HTERT RPE-1 (cell line): ENCODE results near the gene SND1.

Experiments used
- in situ Hi-C: fragments of 300-500 bp; cut with MboI; formaldehyde crosslinking; loops from 4 replicates; pipeline ENCODE4 v1.14.3; 2020; ENCODE audit warnings: low sequenced_read_pairs

The SND1 gene

DNA sequence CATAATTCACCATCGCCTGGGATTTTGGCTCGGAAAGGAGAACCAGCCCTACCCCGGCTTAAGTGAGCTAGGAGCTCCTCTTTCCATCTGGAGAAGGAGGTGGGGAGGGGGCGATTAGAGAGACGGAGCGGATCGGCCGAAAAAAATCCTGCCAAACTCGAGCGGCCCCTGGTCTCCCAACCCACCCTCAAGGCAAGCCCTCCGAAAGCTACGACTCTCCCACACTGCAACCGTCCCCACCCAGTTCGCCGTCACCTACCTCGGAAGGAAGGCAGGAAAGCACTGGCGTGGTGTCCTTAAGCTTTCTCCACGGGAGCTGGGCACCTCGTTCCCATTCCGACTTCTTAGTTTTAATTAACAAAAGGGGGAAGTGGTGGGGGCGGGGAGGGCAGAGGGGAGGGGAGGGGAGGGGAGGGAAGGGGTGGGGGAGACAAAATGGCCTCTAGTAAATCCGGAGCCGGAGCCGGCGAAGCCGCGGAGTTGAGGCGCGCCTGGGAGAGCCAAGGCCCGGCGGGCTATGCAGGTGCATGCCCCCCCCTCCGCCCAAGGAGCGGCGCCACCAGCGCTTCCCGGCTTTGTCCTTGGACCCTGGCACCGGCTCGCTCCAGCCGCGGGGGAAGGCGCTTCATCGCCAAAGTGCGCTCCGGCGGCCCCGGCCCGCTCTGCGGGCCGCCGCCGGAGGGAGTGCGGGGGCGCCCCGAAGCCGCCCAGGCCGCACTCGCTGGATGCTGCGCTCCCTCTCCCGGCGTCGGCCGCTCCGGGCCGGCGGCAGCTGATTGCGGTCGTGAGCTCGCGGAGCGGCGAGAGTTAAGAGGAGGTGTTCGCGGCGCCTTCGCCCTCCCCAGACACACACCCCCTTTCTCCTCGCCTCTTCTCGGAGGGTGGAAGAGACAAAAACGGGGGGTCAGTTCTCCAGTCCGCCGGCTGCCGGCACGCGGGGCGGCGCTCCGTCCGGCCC lies 378.9 kb downstream of the SND1 start, which contains the start of gene LRRC4:
LRRC4 (minus strand) TSS at position 784 of the 958 bp plus-strand sequence. CDS start 797 bp downstream, outside the sequence.
- in situ Hi-C loops: no loop called here

DNA sequence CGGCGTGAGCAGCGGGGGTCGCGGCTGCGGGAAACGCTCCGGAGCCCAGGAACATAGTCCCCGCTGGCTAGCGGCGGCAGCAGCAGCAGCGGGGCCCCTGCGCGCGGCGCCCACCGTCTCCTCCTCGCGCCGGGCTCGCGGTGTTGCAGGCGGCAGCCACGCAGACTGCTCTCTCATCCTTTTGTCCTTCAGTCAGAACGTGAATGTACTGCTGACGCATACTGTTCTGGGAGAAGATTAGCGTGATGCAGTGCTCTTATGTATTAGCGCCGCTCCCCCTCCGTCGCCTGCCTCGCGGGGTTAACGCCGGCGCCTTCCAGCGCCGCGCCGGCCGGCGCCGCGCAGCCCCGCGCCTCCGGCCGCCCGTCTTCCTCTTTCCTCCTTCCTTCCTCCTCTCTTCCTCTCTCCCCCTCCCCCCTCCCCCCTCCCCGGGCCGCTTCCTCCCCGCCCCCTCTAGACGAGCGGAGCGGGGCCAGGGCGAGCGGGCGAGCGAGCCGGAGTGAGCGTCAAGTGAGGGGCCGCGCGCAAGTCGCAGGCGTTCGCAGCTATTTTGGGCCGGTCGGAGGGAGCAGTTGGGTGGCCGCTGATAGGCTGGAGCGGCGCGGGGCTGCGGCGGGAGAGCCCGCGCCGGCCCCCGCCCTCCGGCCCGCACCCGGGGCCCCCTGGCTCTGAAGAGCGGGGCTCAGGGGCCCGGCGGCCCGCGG lies 380.1 kb downstream of the SND1 start:
- in situ Hi-C loops: no loop called here

DNA sequence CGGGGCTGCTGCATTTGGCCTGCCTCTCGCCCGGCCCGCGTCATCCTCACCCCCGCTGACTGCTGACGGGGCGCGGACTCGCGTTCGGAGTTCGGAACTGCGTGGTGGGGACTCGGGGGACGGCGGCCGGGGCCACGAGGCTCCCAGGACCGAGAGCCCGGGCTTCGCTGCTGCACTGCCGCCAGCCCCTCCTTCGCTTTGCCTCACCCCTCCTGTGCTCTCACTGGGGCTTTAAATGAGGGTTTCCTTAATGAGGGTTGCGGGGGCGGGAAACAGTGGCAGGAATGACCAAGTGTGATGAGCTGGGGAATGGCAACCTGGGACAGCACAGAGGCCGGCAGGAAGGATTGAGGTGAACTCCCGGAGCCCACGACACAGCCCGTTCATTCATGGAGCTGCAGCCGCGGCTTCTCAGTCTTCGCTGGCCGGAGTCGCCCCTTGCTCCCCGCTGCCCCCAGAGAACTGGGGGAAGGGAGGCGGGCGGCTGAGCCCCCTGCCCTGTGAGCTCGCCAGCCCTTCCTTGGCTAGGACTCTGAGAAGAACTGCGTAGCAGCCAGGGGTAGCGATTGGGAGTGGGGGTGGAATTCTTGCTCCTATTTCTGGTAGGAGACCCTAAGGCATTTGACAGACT lies 380.7 kb downstream of the SND1 start:
- in situ Hi-C loops: no loop called here

DNA sequence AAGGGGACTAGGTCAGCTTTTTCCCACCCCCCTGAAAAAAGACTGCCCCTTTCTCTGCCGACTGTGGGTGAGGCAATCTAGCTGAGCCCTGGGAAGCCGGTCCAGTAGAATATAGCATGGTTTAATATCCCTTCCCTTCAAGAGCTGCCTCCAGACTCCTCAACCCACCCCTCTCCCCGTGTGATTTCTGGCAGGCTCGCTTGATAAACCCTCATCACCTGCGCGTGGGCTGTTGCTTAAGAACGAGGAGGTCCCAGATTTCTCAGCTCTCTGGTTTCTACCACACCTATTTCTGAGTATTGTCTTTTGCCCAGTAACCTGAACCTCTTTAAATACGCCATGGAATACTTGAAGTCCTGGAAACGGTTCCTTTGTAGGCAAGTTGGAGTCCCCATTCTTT lies 381.3 kb downstream of the SND1 start:
- in situ Hi-C loops: no loop called here

DNA sequence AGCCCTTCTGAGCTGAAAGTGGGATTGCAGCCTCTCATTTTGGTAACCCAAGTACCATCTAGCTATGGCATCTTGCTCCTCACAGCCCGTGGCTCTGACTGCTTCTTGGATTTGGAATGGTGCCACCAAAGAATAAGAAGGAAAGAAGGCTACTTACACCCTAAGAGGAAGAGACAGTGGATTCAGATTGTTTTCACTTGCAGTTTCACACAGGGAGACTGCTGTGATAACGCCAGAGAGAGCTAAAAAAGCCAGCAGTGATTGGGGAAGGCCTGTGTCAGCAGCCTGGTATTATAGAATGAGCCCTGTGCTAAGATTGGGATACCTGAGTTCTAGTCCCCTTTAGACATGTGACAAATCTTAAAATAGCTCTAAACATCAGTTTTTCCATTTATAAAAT lies 382.8 kb downstream of the SND1 start:
- in situ Hi-C loops: no loop called here

DNA sequence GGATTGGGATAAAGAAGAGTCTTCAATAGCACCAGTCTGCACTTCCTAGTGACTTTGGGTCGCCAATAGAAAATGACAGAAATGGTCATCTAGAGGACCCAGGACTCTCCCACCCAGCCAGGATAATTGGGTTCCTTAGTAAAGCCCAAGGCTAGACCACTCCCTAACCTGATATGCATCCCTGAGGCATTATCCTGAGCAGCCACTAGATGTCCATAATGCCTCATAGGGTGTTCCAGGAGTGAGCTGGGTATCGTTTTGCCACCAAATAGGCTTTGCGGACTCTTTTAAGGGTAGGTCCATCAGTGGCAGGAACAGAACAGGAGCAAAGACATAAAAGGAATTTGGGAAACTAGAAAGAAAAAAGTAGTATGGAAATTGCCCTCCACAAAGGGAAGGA lies 383.7 kb downstream of the SND1 start:
- in situ Hi-C loops: no loop called here

DNA sequence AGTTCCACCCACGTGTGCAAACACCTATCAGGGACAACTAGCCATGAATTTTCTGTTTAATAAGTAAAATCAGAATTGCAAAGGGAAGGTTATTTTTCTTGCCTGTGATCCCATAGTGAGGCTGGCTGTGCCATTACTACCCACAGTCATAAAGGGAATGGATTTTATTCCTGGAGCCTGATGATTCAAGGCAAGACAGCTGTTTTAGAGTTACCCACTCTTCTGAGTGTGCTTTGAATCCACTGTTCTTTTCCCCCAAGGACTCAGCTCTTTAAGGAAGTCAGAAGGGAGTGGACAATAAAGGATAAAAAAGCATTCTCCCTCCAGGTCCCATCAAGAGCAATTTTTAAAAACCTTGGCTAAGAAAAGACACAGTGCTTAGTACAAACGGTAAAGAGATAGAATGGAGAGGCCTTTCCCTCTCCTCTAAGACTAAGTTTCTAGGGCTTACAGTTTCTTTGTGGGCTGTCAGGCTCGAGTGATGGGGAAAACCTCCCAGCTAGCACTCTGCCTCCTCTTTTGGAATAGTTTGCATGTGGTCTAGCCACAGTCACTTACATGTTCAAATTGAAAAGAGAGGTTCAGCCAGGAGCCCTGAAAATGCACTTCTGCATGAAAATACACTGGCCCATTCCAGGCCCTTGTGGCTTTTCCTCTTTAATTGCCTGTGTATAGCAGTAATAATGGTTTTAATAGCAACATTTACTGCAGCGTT lies 384.4 kb downstream of the SND1 start:
- in situ Hi-C loops: no loop called here

DNA sequence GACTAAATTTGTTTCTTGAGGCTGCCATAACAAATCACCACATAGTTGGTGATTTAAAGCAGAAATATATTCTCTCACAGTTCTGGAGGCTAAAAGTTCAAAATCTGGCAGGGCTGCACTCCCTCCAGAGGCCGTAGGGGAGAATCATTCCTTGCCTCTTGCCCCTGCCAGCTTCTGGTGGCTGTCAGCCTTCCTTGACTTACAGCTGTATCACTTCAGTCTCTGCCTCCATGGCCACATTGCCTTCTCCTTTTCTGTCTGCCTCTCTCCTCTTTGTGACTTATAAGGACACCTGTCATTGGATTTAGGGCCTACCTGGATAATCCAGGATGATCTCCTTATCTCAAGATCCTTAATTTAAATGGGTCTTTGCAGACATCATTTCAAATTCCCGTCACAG lies 385.1 kb downstream of the SND1 start:
- in situ Hi-C loops: no loop called here

GRCh38 chr7:128037880-128038619 lies 386.1 kb downstream of the SND1 start:
- in situ Hi-C loops: no loop called here

DNA sequence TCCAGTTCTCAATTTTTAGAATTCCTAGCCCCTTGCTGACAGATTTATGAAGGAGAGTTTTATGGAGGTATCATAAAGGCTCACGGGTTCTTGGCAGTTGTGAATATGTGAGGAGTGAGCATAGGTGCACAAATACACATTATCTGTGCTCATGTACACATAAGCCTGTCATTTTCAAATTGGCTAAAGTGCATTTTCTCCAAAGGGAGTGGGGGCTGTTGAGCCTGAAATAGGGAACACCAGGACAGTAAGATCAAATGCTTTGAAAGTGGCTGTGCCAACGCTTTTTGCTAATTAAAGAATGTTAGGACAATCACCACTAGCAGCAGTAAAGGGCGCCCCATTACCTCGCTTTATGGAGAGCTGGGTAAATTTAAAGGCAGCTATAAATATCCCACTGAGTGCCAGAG lies 387.6 kb downstream of the SND1 start:
- in situ Hi-C loops: no loop called here

DNA sequence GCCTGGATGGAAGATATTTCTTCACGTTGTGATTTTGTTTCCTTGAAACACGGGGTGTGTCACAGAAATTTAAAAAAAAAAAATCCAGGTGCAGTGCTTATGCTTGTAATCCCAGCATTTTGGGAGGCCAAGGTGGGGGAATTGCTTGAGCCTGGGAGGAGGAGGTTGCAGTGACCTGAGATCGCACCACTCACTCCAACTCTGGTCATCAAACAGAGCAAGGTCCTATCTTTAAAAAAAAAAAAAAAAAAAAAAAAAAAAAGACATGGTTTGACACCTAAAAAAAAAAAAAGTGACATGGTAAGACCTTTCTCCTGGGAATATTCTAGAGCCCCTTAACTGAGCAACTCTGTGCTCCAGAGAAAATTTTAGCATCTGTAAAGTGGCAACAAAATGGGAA lies 388.2 kb downstream of the SND1 start:
- in situ Hi-C loops: no loop called here

DNA sequence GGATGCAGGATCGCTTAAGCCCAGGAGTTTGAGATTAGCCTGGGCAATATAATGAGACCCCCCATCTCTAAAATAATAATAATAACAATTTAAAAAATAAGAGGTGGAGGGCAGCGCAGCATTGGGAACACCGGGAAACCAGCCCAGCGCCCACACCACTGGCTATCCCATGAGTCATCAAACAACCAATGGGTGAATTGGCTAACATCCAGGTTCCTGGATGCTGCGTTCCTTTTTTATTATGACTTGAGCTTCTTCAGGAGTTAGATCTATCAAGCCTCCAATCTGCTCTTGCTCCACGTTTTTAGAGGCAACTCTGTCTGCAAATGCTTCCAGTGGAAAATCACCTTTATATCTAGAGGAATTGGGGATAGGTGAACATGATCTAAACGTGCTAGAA lies 389.2 kb downstream of the SND1 start:
- in situ Hi-C loops: no loop called here

GRCh38 chr7:128042012-128042411 lies 390.0 kb downstream of the SND1 start:
- in situ Hi-C loops: no loop called here

DNA sequence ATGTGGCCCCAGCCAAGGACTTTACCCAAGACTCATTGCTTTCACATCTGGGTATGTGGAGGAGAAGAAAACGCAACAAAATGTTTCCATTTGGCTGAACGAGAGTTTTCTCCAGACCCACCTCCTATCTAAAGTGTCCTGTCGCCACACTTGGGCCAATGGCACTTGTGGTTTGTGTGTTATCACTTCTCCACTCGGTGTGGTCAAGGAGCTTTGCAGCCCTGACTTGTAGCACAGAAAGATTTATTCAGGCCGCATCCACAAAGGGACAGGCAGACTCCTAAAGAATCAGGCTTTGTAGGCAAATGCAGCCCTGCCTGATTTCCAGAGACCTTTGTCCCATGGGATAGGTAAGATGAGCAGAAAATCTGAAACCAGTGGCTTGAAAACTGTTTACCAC lies 392.1 kb downstream of the SND1 start:
- in situ Hi-C loops: no loop called here

DNA sequence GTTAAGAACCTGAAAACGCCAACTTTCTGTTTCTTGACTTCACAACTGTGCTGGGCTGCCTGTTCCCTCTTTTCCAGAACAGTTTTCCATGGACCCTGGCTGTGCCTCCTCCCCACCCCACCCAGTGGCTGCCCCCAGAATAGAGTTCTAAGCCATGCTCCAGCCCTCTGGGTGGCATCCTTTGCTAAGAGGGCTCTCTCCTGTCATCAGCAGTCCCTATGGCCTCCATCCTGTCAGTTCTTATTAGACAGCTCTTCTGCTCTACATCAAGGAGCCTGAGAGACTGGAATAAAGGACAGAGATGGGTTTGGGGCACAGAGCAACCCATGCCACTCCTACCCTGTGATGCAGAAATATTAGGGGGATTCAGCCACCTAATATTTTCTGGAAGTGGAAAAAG lies 393.2 kb downstream of the SND1 start:
- in situ Hi-C loops: no loop called here

- in situ Hi-C loops: no loop called here
Measured at GRCh38 chr7:128045766-128046165, 393.8 kb downstream of the SND1 start.

DNA sequence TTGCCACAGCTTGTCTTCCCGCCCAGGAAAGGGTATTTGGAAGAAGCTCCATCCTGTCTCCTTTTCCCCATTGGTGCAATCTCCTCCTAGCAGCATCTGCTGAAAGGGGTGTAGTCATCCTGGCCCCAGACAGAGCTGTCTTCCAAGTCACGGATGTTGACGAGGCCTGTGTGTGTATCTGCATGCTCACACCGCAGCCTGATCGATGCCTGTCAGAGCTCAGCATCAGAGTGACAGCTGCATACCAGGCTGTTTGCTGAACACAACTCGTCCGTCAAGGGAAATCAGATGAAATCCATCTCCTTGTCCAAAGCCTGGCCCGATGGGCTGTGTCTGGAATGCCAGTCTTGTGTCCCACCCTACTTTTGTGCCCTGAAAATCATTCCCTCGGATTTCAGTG lies 400.4 kb downstream of the SND1 start:
- in situ Hi-C loops: no loop called here

DNA sequence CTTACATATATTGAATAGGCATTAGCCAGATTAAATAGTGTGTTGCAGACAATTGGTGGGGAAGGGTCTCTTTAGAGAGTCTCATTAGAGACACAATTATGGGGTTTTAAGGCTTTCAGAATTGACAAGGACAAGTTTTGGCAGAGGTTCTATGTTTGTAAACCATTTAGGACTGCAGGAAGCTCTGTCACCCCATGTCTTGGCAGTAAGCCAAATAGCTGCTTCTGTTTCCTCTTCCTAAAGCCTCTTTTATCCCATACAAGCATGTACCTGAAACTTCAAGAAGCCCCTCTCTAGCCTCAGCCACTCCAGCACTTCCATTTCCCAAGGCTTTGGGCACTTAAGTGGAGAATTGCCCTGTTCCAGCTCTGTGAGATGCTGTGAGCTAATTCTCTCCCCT lies 401.0 kb downstream of the SND1 start:
- in situ Hi-C loops: no loop called here

GRCh38 chr7:128053991-128054390 lies 402.0 kb downstream of the SND1 start:
- in situ Hi-C loops: no loop called here

DNA sequence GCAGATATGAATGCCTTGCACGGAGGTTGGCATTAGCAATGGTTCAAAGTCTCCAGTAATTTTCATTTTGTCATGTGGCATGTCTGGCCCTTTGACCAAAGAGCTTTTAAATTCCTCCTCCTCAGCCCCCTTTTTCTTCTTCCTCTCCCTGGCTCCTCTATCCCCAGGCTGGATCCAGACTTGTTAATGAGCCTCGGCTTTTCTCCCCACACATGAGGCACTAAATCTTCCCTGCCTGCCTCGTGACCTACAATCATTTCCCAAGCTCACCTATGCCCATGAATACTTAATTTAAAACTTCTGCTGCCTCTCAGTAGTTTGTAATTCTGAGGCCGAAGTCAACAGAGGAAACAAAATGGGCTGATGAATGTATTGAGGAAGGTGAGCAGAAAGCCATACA lies 402.5 kb downstream of the SND1 start:
- in situ Hi-C loops: no loop called here
